ENCODE results near the gene KCTD13. TPM values are rescaled to one million over a fixed set of nuclear protein-coding genes. Genes with fewer than 3 reads are reported as not detected.
"Not testable (repeated sequence)": the region's sequence is repeated elsewhere in the genome, so short reads cannot be mapped to it uniquely, and the experiment has no call there.

Gene KCTD13
- total RNA-seq, 1 donor from 2014 or later: 30.5 TPM

DNA sequence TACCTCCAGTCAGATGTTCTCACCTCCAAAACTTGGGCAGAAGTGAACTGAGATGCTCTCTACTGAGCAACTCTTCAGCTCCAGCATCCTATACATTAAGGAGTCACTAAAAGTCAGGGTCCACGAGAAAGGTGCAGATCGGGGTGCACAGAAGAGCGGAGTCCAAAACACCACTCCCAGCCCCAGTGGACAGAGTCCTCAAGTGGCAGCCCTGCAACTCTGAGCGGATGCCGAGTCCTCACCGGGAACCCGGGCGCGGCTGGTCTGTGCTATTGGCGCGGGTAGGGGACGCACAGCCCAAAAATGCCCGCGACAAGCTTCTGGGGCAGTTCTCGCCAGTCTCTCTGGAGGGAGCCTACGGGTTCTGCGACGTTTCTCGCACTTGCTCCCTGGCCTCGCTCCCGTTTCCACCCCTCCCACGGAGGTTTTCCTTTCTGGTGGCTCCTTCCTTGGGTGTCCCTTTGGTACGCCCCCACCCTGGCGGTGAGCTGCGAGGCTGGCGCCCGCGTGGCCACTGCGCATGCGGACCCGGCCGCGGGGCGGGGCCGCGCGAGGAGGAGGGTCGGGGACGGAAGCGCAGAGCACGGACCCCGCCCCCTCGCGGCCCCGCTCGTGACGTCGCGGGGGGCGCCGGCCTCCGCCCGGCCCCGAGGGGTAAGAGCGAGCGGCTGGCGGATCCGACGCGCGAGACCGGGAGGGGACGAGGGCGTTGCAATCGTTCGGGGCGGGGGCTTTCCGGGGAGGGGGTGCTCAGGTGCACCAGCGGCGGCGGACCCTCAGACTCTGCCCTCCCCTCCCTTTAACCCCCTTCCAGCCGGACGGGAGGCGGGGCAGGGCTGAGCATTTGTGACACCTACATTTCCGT is 35.7 kb upstream of the KCTD13 start, which contains the start of gene TMEM219:
TMEM219 (plus strand) TSS at position 601 of the 865 bp plus-strand sequence. CDS start 1,065 bp downstream, outside the sequence.
- TF ChIP-seq, protein P1, sequence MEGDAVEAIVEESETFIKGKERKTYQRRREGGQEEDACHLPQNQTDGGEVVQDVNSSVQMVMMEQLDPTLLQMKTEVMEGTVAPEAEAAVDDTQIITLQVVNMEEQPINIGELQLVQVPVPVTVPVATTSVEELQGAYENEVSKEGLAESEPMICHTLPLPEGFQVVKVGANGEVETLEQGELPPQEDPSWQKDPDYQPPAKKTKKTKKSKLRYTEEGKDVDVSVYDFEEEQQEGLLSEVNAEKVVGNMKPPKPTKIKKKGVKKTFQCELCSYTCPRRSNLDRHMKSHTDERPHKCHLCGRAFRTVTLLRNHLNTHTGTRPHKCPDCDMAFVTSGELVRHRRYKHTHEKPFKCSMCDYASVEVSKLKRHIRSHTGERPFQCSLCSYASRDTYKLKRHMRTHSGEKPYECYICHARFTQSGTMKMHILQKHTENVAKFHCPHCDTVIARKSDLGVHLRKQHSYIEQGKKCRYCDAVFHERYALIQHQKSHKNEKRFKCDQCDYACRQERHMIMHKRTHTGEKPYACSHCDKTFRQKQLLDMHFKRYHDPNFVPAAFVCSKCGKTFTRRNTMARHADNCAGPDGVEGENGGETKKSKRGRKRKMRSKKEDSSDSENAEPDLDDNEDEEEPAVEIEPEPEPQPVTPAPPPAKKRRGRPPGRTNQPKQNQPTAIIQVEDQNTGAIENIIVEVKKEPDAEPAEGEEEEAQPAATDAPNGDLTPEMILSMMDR (IDR thresholded peaks at IDR 0.05; ENCODE audit: unreplicated experiment): peak; percentile 36
- H3K4me1 Mint-ChIP-seq: peaks cover 12% of the 10 kb centered on the region
- peak within 1 kb of the TSS; percentile 97 for H3K27ac Mint-ChIP-seq
- peak within 1 kb of the TSS; percentile 84 for H3K4me3 Mint-ChIP-seq
- H3K36me3 Mint-ChIP-seq: peaks cover 9% of the 10 kb centered on the region
- H3K9me3 Mint-ChIP-seq: no peaks in the 10 kb centered on the region
- DNase-seq (ENCODE audit: low spot score in 2 of 2, unreplicated experiment in 2 of 2): peak; percentile 91 to 95
- no peaks in the 10 kb centered on the region for H3K27me3 Mint-ChIP-seq (ENCODE audit: low read depth)

DNA sequence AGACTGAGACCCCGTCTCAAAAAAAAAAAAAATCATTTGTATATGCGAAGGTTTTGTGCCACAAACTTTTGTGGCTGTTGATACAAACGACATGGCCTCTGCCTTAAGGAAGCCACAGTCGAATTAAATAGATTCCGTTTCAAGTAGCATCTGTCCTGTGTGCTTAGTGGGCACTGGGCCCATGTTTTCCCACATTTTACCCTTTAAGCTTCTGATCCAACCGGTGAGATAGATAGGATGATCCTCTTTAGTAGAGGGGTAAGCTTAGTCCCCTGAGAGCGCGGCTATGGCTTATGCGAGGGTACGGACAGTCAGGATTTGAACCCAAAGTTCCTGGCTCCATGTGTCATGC is 35.1 kb upstream of the KCTD13 start:
- peak overlapping the region; percentile 80 for H3K27ac Mint-ChIP-seq
- peaks cover 8% of the 10 kb centered on the region for H3K36me3 Mint-ChIP-seq
- no peaks in the 10 kb centered on the region for H3K27me3 Mint-ChIP-seq (ENCODE audit: low read depth)
- TF ChIP-seq, protein P1 (IDR thresholded peaks at IDR 0.05; ENCODE audit: unreplicated experiment): no peak
- DNase-seq (ENCODE audit: low spot score in 2 of 2, unreplicated experiment in 2 of 2): no peak
- peak overlapping the region; percentile 75 for H3K4me3 Mint-ChIP-seq
- no peaks in the 10 kb centered on the region for H3K9me3 Mint-ChIP-seq
- peaks cover 12% of the 10 kb centered on the region for H3K4me1 Mint-ChIP-seq

DNA sequence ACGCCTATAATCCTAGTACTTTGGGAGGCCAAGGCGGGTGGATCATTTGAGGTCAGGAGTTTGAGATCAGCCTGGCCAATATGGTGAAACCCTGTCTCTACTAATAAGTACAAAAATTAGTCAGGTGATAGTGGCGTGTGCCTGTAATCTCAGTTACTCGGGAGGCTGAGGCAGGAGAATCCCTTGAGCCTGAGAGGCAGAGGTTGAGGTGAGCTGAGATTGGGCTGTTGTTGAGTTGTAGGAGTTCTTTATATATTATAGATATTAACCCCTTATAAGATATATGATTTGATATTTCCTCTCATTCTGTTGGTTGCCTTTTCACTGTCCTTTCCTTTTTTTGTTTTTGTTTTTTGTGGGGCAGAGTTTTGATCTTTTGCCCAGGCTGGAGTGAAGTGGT is 33.8 kb upstream of the KCTD13 start:
- H3K4me3 Mint-ChIP-seq; H3K9me3 Mint-ChIP-seq; H3K36me3 Mint-ChIP-seq; H3K27me3 Mint-ChIP-seq (ENCODE audit: low read depth); DNase-seq (ENCODE audit: low spot score in 2 of 2, unreplicated experiment in 2 of 2); H3K27ac Mint-ChIP-seq: not testable (repeated sequence)
- H3K4me1 Mint-ChIP-seq: peaks cover 12% of the 10 kb centered on the region

DNA sequence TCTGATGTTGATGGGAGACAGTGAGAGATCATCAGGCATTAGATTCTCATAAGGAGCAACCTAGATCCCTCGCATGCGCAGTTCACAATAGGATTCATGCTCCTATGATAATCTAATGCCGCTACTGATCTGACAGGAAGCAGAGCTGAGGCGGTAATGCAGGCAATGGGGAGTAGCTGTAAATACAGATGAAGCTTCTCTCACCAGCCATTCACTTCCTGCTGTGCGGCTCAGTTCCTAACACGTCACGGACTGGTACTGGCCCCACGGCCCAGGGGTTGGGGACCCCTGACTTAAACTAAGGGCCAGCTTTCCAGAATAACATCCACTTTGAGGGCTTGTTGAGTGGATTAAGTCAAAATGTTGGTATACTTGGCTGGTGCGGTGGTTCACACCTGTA is 33.3 kb upstream of the KCTD13 start:
- TF ChIP-seq, protein P1 (IDR thresholded peaks at IDR 0.05; ENCODE audit: unreplicated experiment): no peak
- Mint-ChIP-seq H3K4me1 (peaks cover 12% of the 10 kb centered on the region), H3K36me3 (peaks cover 3% of the 10 kb centered on the region), H3K4me3 (no peak overlapping the region), H3K27ac (no peak overlapping the region), H3K27me3 (ENCODE audit: low read depth) (no peaks in the 10 kb centered on the region), H3K9me3 (no peaks in the 10 kb centered on the region)
- DNase-seq (ENCODE audit: low spot score in 2 of 2, unreplicated experiment in 2 of 2): no peak

DNA sequence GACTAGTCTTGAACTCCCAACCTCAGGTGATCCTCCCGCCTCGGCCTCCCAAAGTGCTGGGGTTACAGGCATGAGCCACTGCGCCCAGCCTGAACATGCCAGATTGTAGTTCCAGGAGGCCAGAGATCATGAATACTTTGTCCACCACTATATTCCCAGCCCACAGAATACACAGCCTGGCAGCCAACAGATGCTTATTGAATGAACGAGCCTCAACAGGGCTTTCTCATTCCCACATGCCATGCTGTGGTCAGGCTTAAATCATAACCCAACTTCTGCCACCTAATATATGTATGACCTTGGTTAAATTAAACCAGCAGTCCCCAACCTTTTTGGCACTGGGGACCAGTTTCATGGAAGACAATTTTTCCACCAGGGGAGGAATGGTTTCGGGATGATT is 32.7 kb upstream of the KCTD13 start:
- no peak for DNase-seq (ENCODE audit: low spot score in 2 of 2, unreplicated experiment in 2 of 2)
- H3K9me3 Mint-ChIP-seq: no peaks in the 10 kb centered on the region
- TF ChIP-seq, protein P1 (IDR thresholded peaks at IDR 0.05; ENCODE audit: unreplicated experiment): no peak
- H3K27ac Mint-ChIP-seq: no peak overlapping the region
- peaks cover 3% of the 10 kb centered on the region for H3K36me3 Mint-ChIP-seq
- no peaks in the 10 kb centered on the region for H3K27me3 Mint-ChIP-seq (ENCODE audit: low read depth)
- no peak overlapping the region for H3K4me3 Mint-ChIP-seq
- peaks cover 12% of the 10 kb centered on the region for H3K4me1 Mint-ChIP-seq

DNA sequence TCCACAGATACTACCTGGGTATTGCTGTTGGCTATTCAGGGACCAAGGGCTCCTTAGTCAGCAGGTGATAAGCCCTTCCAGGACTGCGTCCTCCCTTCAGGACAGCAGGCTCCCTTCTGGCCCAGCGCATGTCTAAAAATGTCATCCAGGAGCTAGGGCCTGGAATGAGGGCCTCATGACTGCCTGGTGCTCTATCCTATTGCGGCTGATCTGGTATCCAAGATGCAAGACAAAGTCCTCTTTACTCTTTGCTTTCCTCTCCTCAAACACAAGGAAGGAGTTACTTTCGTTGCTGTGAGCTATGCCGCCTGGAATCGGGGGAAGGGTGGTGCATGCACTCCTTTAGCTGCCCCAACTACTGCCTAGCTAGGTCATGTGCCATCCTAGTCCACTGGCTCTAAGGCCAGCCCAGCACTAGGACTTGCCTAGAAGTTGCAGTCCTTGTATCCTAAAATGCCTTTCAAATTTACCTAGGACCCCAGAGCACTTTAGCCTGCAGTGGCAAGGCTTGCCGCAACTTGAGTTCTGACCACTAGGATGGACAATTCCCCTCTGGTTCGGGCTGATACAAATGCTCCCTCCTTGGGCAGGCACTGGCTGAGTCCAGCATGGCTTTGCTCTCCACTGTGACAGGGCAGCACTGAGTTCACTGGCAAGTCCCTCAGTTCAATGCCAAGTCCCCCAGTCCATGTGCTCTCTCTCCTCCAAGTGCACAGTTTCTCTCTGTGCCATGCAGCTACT is 25.8 kb upstream of the KCTD13 start:
- Mint-ChIP-seq H3K27ac (no peak overlapping the region), H3K9me3 (peaks cover 13% of the 10 kb centered on the region), H3K4me3 (no peak overlapping the region), H3K27me3 (ENCODE audit: low read depth) (no peaks in the 10 kb centered on the region), H3K36me3 (no peaks in the 10 kb centered on the region), H3K4me1 (no peaks in the 10 kb centered on the region)
- DNase-seq (ENCODE audit: low spot score in 2 of 2, unreplicated experiment in 2 of 2): no peak
- TF ChIP-seq, protein P1 (IDR thresholded peaks at IDR 0.05; ENCODE audit: unreplicated experiment): no peak

Data from mesothelial cell of epicardium (in vitro differentiated cells).